ENCODE data around the gene CBX6.

The CBX6 gene

GRCh38 chr22:38891256-38891655 lies 19.2 kb upstream of the CBX6 start:
- H3K4me2 ChIP-seq (ENCODE audit: insufficient read depth, low read length): no peak overlapping the region
- H4K20me1 ChIP-seq (ENCODE audit: insufficient read depth, low read length): no peaks in the 10 kb centered on the region
- no peak for TF ChIP-seq CTCF (IDR thresholded peaks at IDR 0.05; ENCODE audit: borderline replicate concordance, extremely low read depth, low read length, poor library complexity, severe bottlenecking)
- TF ChIP-seq EZH2 (IDR thresholded peaks at IDR 0.05; ENCODE audit: borderline replicate concordance, low read depth, low read length, severe bottlenecking): no peak
- H3K9ac ChIP-seq (ENCODE audit: low read depth, low read length): no peak overlapping the region
- H3K27ac ChIP-seq (ENCODE audit: low read length): no peak overlapping the region
- ATAC-seq (ENCODE audit: insufficient read depth, low read depth): no peak
- H3K9me3 ChIP-seq (ENCODE audit: insufficient read depth, low read length, severe bottlenecking): no peaks in the 10 kb centered on the region
- H3K4me3 ChIP-seq (ENCODE audit: low read depth in 1 of 2, low read length in 2 of 2): no peak overlapping the region
- peaks cover 17% of the 10 kb centered on the region for H3K27me3 ChIP-seq (ENCODE audit: insufficient read depth, low read length, poor library complexity)
- H3K36me3 ChIP-seq (ENCODE audit: insufficient read depth, low read length): no peaks in the 10 kb centered on the region
- DNase-seq: no peak
- H3K79me2 ChIP-seq (ENCODE audit: insufficient read depth, low read length): no peaks in the 10 kb centered on the region
- H2AFZ ChIP-seq (ENCODE audit: low read depth, low read length): no peak overlapping the region
- H3K4me1 ChIP-seq (ENCODE audit: insufficient read depth, low read length): no peaks in the 10 kb centered on the region

GRCh38 chr22:38890377-38890776 lies 18.4 kb upstream of the CBX6 start:
- TF ChIP-seq CTCF (IDR thresholded peaks at IDR 0.05; ENCODE audit: borderline replicate concordance, extremely low read depth, low read length, poor library complexity, severe bottlenecking) (no peak), EZH2 (IDR thresholded peaks at IDR 0.05; ENCODE audit: borderline replicate concordance, low read depth, low read length, severe bottlenecking) (no peak)
- Histone ChIP-seq H4K20me1 (ENCODE audit: insufficient read depth, low read length) (no peaks in the 10 kb centered on the region), H3K4me3 (ENCODE audit: low read depth in 1 of 2, low read length in 2 of 2) (no peak overlapping the region), H3K27ac (ENCODE audit: low read length) (no peak overlapping the region), H2AFZ (ENCODE audit: low read depth, low read length) (no peak overlapping the region), H3K27me3 (ENCODE audit: insufficient read depth, low read length, poor library complexity) (peaks cover 17% of the 10 kb centered on the region), H3K79me2 (ENCODE audit: insufficient read depth, low read length) (no peaks in the 10 kb centered on the region), H3K36me3 (ENCODE audit: insufficient read depth, low read length) (no peaks in the 10 kb centered on the region), H3K4me2 (ENCODE audit: insufficient read depth, low read length) (no peak overlapping the region), H3K4me1 (ENCODE audit: insufficient read depth, low read length) (no peaks in the 10 kb centered on the region), H3K9ac (ENCODE audit: low read depth, low read length) (no peak overlapping the region), H3K9me3 (ENCODE audit: insufficient read depth, low read length, severe bottlenecking) (no peaks in the 10 kb centered on the region)
- ATAC-seq (ENCODE audit: insufficient read depth, low read depth) (no peak), DNase-seq (no peak)

- Histone ChIP-seq H3K9ac (ENCODE audit: low read depth, low read length) (no peak overlapping the region), H3K4me1 (ENCODE audit: insufficient read depth, low read length) (no peaks in the 10 kb centered on the region), H3K4me2 (ENCODE audit: insufficient read depth, low read length) (no peak overlapping the region), H2AFZ (ENCODE audit: low read depth, low read length) (no peak overlapping the region), H3K27ac (ENCODE audit: low read length) (no peak overlapping the region), H3K36me3 (ENCODE audit: insufficient read depth, low read length) (no peaks in the 10 kb centered on the region), H4K20me1 (ENCODE audit: insufficient read depth, low read length) (no peaks in the 10 kb centered on the region), H3K9me3 (ENCODE audit: insufficient read depth, low read length, severe bottlenecking) (no peaks in the 10 kb centered on the region), H3K27me3 (ENCODE audit: insufficient read depth, low read length, poor library complexity) (peaks cover 8% of the 10 kb centered on the region), H3K4me3 (ENCODE audit: low read depth in 1 of 2, low read length in 2 of 2) (no peak overlapping the region), H3K79me2 (ENCODE audit: insufficient read depth, low read length) (no peaks in the 10 kb centered on the region)
- no peak for DNase-seq
- ATAC-seq (ENCODE audit: insufficient read depth, low read depth): no peak
- TF ChIP-seq CTCF (IDR thresholded peaks at IDR 0.05; ENCODE audit: borderline replicate concordance, extremely low read depth, low read length, poor library complexity, severe bottlenecking): no peak
- TF ChIP-seq EZH2 (IDR thresholded peaks at IDR 0.05; ENCODE audit: borderline replicate concordance, low read depth, low read length, severe bottlenecking): no peak
These were observed 14.3 kb upstream of the CBX6 start for GRCh38 chr22:38886333-38886732.
